Activated CD4-positive, alpha-beta T cell treated with anti-CD3 and anti-CD28 coated beads for 36 hours (primary cell): Measurements from ENCODE around the gene PXDN. TPM values are rescaled to one million over a fixed set of nuclear protein-coding genes. Genes with fewer than 3 reads are reported as not detected.

Experiments
- ATAC-seq: fragments of 200-7000 bp; cut with Tn5 transposase; one replicate; pipeline ENCODE4 v1.10.0; 2021; ENCODE audit warnings: mild to moderate bottlenecking, moderate library complexity
- CTCF ChIA-PET: fragments of 350-600 bp; sonication (Branson Sonifier 250); formaldehyde crosslinking; loops from one replicate; lab custom pipeline; 2021; ENCODE audit warnings: antibody characterized with exemption; lab: Charles Lee
- POLR2A ChIA-PET: fragments of 350-600 bp; sonication (Branson Sonifier 250); formaldehyde crosslinking; loops from one replicate; lab custom pipeline; 2021; ENCODE audit warnings: antibody characterized with exemption, inconsistent platforms; lab: Charles Lee
- DNase-seq: peaks from one replicate; pipeline ENCODE4 v3.0.0-alpha.2; 2020
- H3K27ac Mint-ChIP-seq: one replicate; pipeline ENCODE4 v1.8.0; 2021; ENCODE audit warnings: mixed read lengths
- H3K27me3 Mint-ChIP-seq: one replicate; pipeline ENCODE4 v1.8.0; 2021; ENCODE audit warnings: mixed read lengths
- H3K36me3 Mint-ChIP-seq: one replicate; pipeline ENCODE4 v1.8.0; 2021; ENCODE audit warnings: low read depth, mixed read lengths
- H3K4me1 Mint-ChIP-seq: one replicate; pipeline ENCODE4 v1.8.0; 2021; ENCODE audit warnings: mixed read lengths
- H3K4me3 Mint-ChIP-seq: one replicate; pipeline ENCODE4 v1.8.0; 2021; ENCODE audit warnings: mild to moderate bottlenecking, moderate library complexity, mixed read lengths
- H3K9me3 Mint-ChIP-seq: one replicate; pipeline ENCODE4 v1.8.0; 2021; ENCODE audit warnings: low read depth, mixed read lengths
- intact Hi-C, 2 experiments: fragments of 100-400 bp; cut with DNase I in 1 of 2; cut with micrococcal nuclease in 1 of 2; formaldehyde crosslinking; loops; one replicate each; pipeline versions ENCODE4 v1.14.2 to v1.15.1; 2022 to 2024; cut with DNase I, micrococcal nuclease
- total RNA-seq, 2 experiments: library from RNA; stranded (reverse); gene quantifications; one replicate each; pipeline ENCODE4 v1.2.3, GENCODE V29; 2021

The PXDN gene
- total RNA-seq, 2 experiments from 2014 or later, result 0.37 to 0.81 TPM

DNA sequence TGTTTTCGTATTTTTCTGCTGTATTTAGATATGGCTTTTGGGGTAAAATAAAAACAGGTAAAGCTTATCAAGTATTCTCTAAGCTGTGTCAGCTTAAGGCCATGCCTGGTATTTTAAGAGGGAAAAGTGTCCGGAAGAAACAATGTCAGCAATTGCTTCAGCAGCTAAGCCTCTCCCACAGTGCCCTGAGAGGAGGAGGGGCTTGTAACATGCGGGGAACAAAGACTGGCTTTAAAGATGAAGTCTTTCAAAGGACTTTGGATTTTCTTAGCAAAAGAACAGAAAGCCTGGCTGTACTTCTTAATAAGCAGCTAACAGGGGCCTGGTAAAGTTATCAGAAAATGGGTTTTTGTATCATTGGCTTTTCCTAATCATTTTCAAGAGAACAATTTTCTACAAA lies 102.8 kb downstream of the PXDN start:
- ATAC-seq, result no peak
- no peak overlapping the region for H3K27ac Mint-ChIP-seq
- H3K27me3 Mint-ChIP-seq, result no peaks in the 10 kb centered on the region
- no peak for DNase-seq
- no peaks in the 10 kb centered on the region for H3K36me3 Mint-ChIP-seq
- H3K4me1 Mint-ChIP-seq, result no peaks in the 10 kb centered on the region
- intact Hi-C loops, result no loop called here
- H3K9me3 Mint-ChIP-seq, result no peaks in the 10 kb centered on the region
- ChIA-PET CTCF (no interaction called here), POLR2A (no interaction called here)
- H3K4me3 Mint-ChIP-seq, result no peak overlapping the region

DNA sequence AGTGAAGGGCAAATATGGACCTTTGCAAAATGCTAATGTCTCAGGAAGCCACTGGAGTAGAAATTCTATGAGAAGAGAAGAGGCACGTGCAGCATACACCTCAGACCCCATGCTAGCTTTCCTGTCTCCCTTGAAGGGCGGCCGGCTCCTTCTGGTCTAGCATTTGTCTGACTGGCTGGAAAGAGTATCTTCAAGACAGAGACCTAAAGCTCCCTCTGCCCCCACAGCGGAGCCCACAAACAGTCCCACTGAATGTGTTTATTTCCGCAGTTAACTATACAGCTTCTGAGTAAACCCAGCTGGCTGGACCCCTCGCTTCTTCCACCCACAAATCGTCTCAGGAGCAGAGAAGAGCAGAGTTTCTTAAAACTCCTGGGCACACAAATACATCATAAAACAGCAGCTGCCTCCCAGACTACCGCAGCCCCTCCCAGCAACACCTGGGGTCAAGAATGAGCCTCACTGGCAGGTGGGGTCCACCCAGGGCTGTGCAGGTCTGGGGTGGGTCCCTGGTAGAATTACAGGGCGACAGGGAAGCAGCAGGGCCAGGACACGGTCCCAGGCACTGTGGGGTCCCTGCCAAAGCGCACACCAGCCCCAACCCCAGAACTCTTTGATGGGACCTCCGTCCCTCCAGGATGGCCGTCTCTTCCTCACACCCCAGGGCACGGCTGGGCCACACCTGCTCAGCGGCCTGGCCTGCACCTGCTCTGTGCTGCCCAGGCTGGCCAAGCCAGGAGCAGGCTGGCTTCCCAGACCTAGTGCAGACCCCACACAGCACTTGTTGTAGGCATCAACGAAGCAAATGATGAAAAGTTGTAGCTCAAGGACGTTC lies 103.8 kb downstream of the PXDN start:
- H3K4me1 Mint-ChIP-seq, result no peaks in the 10 kb centered on the region
- no peaks in the 10 kb centered on the region for H3K36me3 Mint-ChIP-seq
- ChIA-PET CTCF (no interaction called here), POLR2A (no interaction called here)
- no peak overlapping the region for H3K4me3 Mint-ChIP-seq
- ATAC-seq (no peak), DNase-seq (no peak)
- no peaks in the 10 kb centered on the region for H3K9me3 Mint-ChIP-seq
- intact Hi-C loops, result no loop called here
- H3K27ac Mint-ChIP-seq, result no peak overlapping the region
- no peaks in the 10 kb centered on the region for H3K27me3 Mint-ChIP-seq

DNA sequence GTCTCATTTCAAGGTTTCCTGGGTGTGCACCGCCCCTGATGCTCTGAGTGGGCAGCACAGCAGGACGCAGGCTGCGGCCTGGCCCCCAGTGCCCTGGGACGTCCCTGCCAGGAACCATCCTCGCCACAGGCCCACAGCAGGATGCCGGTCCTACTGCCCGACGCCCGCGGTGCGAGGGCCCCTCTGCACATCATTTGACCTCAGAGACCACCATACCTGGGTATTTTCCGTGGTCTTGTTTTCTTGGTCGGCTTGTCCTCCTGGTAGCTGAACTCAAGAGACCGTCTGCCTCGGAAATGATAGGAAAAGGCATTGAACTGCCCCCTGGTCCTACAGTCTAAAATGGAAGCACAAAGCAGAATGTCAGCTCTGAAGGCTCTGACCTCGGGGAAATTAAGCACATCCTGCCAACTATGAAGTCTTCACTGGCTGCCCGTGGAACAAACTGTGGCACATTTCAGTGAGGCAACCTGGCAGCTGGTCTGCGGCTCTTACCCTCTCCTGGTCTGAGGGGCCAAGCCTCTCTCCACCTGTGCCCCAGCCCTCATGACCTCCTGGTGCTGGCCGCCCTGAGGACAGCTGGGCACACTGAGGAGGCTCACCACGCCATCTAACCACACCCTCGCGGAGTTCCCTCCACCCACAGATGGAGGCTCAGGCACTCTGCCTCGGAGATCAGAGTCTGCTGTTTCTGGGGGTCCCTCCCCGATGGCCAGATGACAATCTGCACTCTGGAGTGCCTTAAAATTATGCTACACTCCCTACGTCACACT lies 105.0 kb downstream of the PXDN start:
- Mint-ChIP-seq H3K9me3 (no peaks in the 10 kb centered on the region), H3K27ac (no peak overlapping the region), H3K36me3 (no peaks in the 10 kb centered on the region), H3K4me3 (no peak overlapping the region), H3K4me1 (no peaks in the 10 kb centered on the region), H3K27me3 (no peaks in the 10 kb centered on the region)
- DNase-seq (no peak), ATAC-seq (no peak)
- POLR2A ChIA-PET, result no interaction called here
- CTCF ChIA-PET, result no interaction called here
- intact Hi-C loops, result no loop called here

DNA sequence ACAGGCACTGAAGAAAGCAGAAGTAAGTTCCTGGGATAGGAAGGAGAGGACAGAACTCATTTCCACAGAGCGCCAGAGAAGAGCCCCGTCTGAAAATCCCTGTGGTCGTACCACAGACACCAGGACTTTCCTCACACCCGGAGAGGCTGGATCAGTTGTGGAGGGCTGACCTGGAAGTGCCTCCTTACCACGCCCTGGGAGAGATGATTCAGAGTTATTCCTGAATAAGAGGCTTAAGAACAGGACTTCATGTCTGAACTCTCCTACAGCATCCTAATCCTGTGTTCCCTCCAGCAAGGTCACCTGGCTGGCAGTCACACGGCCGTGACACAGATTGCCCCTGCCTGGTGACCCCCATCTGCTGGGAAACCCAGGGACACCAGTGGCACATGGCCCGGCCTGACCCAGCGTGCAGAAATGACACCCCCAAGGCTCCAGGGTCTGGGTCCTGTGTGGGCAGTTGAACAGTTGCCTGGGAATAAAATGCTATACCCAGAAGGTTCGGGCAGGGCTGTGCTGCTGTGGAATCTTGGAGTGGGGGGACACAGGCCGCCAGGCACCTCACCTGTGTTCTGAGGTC lies 105.9 kb downstream of the PXDN start:
- no peaks in the 10 kb centered on the region for H3K27me3 Mint-ChIP-seq
- intact Hi-C loops, result no loop called here
- no peak overlapping the region for H3K27ac Mint-ChIP-seq
- CTCF ChIA-PET, result no interaction called here
- H3K4me3 Mint-ChIP-seq, result no peak overlapping the region
- POLR2A ChIA-PET, result no interaction called here
- H3K4me1 Mint-ChIP-seq, result no peaks in the 10 kb centered on the region
- H3K36me3 Mint-ChIP-seq, result no peaks in the 10 kb centered on the region
- DNase-seq (no peak), ATAC-seq (no peak)
- H3K9me3 Mint-ChIP-seq, result no peaks in the 10 kb centered on the region

DNA sequence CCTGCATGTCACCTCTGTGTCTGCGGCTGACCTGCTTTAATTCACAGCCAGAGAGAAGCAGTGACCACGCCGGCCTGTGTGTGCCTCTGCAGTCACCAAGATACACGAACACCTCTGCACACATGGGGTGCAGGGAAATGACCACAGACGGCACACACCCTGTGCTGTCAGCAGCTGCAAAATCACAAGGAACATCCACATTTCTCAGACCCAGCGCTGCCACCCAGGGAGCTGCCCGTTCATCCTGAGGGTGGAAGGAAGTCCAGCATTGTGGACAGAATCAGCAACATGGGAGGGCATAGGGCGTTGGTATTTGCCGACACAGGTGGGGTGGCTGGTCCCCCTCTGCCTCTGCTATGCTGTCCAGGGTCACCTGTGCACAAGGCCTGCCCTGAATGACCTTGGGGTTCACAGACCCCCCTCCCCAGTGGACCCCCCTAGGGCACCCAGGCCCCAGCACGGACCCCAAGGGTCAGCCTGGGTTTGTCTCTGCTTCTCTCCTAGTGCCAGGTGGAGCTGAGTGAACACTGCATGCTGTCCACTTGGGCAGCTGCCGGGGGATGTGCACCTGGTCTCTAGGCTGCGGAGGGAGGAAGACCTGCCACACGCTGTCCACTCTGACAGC lies 107.4 kb downstream of the PXDN start:
- Mint-ChIP-seq H3K27me3 (peaks cover 2% of the 10 kb centered on the region), H3K36me3 (no peaks in the 10 kb centered on the region), H3K27ac (no peak overlapping the region), H3K4me1 (no peaks in the 10 kb centered on the region), H3K4me3 (no peak overlapping the region), H3K9me3 (no peaks in the 10 kb centered on the region)
- ATAC-seq (no peak), DNase-seq (no peak)
- intact Hi-C loops, result no loop called here
- POLR2A ChIA-PET, result no interaction called here
- CTCF ChIA-PET, result no interaction called here

DNA sequence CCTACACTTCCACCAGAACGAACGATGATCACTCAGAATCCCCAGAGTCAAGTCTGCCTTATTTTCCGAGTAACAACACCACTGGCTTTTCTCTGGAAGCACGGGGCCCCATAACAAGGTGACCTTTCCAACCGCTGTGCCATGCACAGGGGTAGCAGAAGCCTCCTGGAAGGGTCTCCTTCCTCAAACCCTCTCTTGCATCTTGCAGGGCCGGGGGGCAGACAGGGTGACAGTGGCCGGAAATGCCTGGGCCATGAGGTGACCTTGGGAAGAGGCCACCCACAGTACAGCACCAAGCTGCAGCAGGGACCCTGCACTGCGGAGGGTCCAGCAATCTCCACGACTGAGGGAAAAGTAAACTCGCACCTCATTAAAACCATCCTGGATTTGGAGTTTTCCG lies 108.5 kb downstream of the PXDN start:
- no peak for ATAC-seq
- peaks cover 2% of the 10 kb centered on the region for H3K27me3 Mint-ChIP-seq
- no peak overlapping the region for H3K27ac Mint-ChIP-seq
- no peak overlapping the region for H3K4me3 Mint-ChIP-seq
- intact Hi-C loops, result no loop called here
- H3K9me3 Mint-ChIP-seq, result no peaks in the 10 kb centered on the region
- CTCF ChIA-PET, result interaction anchor here (0.7 kb wide), 1 partner anchor 135 kb away, joined by 3 read pairs; no protein-coding TSS in a partner anchor
- no peaks in the 10 kb centered on the region for H3K36me3 Mint-ChIP-seq
- H3K4me1 Mint-ChIP-seq, result no peaks in the 10 kb centered on the region
- no peak for DNase-seq
- POLR2A ChIA-PET, result no interaction called here

DNA sequence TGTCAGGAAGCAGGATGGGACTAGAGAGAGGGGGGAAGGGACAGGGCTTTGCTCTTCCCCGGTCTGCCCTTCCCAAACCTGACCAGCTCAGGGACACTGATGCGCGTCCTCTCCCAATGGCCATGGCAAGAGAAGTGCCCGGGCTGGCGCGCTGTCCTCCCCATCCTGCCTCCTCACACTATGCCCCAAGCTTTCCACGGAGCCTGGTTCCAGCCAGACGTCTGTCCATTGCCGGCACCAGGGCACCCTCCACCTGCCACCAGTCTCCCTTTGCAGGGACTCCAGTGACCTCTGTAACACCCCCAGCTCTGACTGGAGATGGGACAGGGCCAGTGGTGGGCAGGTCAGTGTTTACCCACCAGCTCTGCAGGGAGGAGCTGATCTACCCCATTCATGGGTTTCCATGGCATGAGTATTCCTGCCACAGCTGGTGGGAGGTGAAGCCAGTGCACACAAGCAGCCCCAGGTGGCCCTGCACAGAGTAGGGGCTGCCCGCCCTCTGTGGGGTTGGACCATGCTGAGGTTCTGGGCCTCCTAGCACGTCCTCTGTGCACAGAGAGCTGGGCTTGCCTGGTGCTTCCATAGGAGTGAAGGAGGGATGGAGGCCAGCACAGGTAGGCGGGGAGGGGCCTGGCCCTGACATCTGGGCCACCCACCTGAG lies 109.5 kb downstream of the PXDN start:
- no peak for DNase-seq
- H3K4me3 Mint-ChIP-seq, result no peak overlapping the region
- H3K27ac Mint-ChIP-seq, result no peak overlapping the region
- no peaks in the 10 kb centered on the region for H3K4me1 Mint-ChIP-seq
- H3K27me3 Mint-ChIP-seq, result peaks cover 2% of the 10 kb centered on the region
- intact Hi-C loops, result no loop called here
- no peak for ATAC-seq
- H3K36me3 Mint-ChIP-seq, result no peaks in the 10 kb centered on the region
- CTCF ChIA-PET, result interaction anchor here (0.5 kb wide), 1 partner anchor 37 kb away, joined by 3 read pairs; no protein-coding TSS in a partner anchor
- POLR2A ChIA-PET, result no interaction called here
- no peaks in the 10 kb centered on the region for H3K9me3 Mint-ChIP-seq

DNA sequence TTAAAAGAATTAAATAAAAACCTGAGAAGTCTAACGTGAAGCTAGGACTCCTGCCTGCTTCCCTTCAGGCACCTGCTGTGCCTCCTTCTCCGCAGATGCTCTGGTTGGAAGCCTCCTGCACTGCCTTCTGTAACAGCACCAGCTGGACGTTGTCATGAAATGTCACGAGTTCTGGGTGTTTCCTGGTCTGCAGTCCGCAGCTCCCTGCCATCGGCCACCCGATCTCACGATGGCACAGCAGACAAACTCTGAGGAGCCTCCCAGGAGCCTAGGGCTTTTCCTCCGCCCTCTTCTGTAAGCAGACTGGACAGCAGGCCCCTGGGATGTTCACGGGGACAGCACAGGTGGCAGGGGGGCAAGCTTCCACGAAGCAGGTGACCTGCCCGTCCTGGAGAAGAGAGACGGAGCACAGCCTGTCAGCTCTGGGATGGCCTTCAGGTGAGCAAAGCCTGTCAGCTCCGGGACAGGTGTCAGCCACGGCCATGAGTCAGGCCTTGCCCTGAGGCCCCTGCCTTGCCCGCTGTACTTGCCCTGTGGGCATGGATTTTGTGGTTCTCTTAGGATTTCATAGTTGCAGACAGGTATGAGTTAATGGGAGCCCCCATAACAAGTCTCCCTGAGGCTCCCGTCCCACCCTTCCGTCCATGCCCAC lies 110.3 kb downstream of the PXDN start:
- Mint-ChIP-seq H3K4me1 (no peaks in the 10 kb centered on the region), H3K36me3 (no peaks in the 10 kb centered on the region), H3K27me3 (peaks cover 2% of the 10 kb centered on the region), H3K4me3 (no peak overlapping the region), H3K27ac (no peak overlapping the region), H3K9me3 (no peaks in the 10 kb centered on the region)
- ChIA-PET CTCF (no interaction called here), POLR2A (no interaction called here)
- intact Hi-C loops, result no loop called here
- DNase-seq (no peak), ATAC-seq (no peak)

DNA sequence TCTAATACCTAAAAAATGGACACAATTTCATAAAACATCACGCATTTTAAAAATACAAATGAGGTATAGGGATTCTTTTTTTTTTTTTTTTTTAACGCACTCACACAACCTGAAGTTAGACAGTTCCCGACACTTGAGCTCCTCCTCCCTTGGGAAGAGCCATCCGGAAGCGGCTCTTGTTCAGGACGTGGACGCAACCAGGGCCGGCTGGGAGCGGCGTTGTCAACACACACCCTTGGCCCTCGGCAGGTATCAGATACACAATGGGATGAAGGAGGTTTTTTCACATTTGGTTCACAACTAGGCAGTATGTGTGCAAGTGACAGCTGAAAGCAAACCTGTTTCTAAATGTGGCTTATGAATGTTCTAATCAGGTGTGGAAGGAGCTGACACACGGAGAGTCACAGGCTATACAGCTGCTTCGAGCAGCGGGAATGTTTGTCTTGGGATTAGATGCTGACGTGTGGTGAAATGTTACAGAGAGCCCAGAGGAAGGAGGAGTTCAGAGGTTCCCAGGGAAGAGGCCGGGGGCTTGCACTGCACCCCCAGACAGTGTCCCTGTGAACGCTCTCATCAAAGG lies 111.1 kb downstream of the PXDN start:
- H3K9me3 Mint-ChIP-seq, result no peaks in the 10 kb centered on the region
- no peak for ATAC-seq
- no peak overlapping the region for H3K4me3 Mint-ChIP-seq
- no peaks in the 10 kb centered on the region for H3K4me1 Mint-ChIP-seq
- CTCF ChIA-PET, result no interaction called here
- no peak overlapping the region for H3K27ac Mint-ChIP-seq
- H3K27me3 Mint-ChIP-seq, result peaks cover 2% of the 10 kb centered on the region
- intact Hi-C loops, result no loop called here
- H3K36me3 Mint-ChIP-seq, result no peaks in the 10 kb centered on the region
- POLR2A ChIA-PET, result no interaction called here
- DNase-seq, result no peak

DNA sequence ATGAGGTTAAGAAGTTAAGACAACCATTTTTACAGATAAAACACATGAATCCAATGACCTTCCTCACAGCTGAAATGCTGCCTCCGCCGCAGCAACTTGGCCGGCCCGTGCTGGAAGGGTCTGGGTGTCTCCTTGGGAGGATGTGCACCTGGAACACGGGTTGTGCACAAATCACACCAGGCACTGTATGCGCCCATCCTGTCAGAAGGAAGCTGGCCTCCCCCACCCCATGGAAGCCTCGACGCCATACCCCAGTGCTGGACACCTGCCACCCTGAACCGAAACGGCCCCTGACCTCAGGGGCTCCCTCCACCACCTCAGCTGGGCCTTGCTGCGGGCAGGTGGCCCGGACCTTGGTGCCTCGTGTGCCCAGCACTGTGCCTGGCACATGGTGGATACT lies 111.8 kb downstream of the PXDN start:
- Mint-ChIP-seq H3K4me1 (no peaks in the 10 kb centered on the region), H3K27me3 (peaks cover 2% of the 10 kb centered on the region), H3K27ac (no peak overlapping the region), H3K36me3 (no peaks in the 10 kb centered on the region), H3K4me3 (no peak overlapping the region), H3K9me3 (no peaks in the 10 kb centered on the region)
- ATAC-seq (no peak), DNase-seq (no peak)
- POLR2A ChIA-PET, result no interaction called here
- CTCF ChIA-PET, result no interaction called here
- intact Hi-C loops, result no loop called here

DNA sequence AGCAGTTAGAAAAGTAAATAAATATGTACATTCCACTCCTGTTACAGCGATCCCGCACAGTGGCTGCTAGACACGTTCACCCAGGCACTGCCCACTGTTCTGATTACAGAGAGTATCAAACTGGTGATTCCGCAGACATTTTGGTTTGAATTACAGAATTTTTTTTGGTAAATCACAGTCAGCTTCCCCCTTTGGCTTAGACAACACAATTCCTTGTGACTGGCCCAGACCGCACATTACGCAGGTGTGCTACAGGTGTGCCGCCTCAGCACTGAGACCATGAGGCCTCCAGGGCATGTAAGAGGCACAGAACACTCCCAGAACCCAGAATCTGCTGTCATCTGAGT lies 112.3 kb downstream of the PXDN start:
- POLR2A ChIA-PET, result no interaction called here
- Mint-ChIP-seq H3K9me3 (no peaks in the 10 kb centered on the region), H3K36me3 (no peaks in the 10 kb centered on the region), H3K4me3 (no peak overlapping the region), H3K27me3 (peaks cover 2% of the 10 kb centered on the region), H3K4me1 (no peaks in the 10 kb centered on the region), H3K27ac (no peak overlapping the region)
- DNase-seq (no peak), ATAC-seq (no peak)
- intact Hi-C loops, result no loop called here
- CTCF ChIA-PET, result no interaction called here
